GM19455 (cell line): ENCODE results near the gene SLC51B.
"Not testable (repeated sequence)": the region's sequence is repeated elsewhere in the genome, so short reads cannot be mapped to it uniquely, and the experiment has no call there.

Experiments used
- ATAC-seq: cut with Tn5 transposase; IDR thresholded peaks from one replicate; pipeline ENCODE4 v1.9.1; 2021; ENCODE audit not compliant: unreplicated experiment

SLC51B gene

GRCh38 chr15:65062726-65063125 lies 17.5 kb downstream of the SLC51B start:
- ATAC-seq, result no peak

GRCh38 chr15:65066001-65066634 lies 20.9 kb downstream of the SLC51B start:
- no peak for ATAC-seq

GRCh38 chr15:65066635-65067316 lies 21.6 kb downstream of the SLC51B start:
- ATAC-seq, result no peak

- ATAC-seq, result no peak
These were observed 22.1 kb downstream of the SLC51B start for GRCh38 chr15:65067317-65067644.

- ATAC-seq, result no peak
These were observed 22.6 kb downstream of the SLC51B start, which contains the start of gene RASL12 for GRCh38 chr15:65067645-65068402. TSS of gene RASL12 (minus strand) at chr15:65067991. CDS start at chr15:65067835, 156 bp downstream.

- ATAC-seq, result no peak
These were observed 23.2 kb downstream of the SLC51B start for GRCh38 chr15:65068403-65068788.

GRCh38 chr15:65069179-65069578 lies 24.0 kb downstream of the SLC51B start:
- ATAC-seq, result no peak

- no peak for ATAC-seq
These were observed 24.8 kb downstream of the SLC51B start for GRCh38 chr15:65069779-65070546.

GRCh38 chr15:65071381-65071811 lies 26.2 kb downstream of the SLC51B start:
- ATAC-seq, result no peak

- no peak for ATAC-seq
These were observed 26.8 kb downstream of the SLC51B start for GRCh38 chr15:65072027-65072426.

- no peak for ATAC-seq
These were observed 27.4 kb downstream of the SLC51B start for GRCh38 chr15:65072617-65073016.

GRCh38 chr15:65074946-65075345 lies 29.8 kb downstream of the SLC51B start:
- ATAC-seq, result not testable (repeated sequence)

GRCh38 chr15:65075607-65076395 lies 30.6 kb downstream of the SLC51B start:
- ATAC-seq, result not testable (repeated sequence)

- ATAC-seq, result no peak
These were observed 31.5 kb downstream of the SLC51B start, which contains the start of gene KBTBD13 for GRCh38 chr15:65076486-65077290. TSS of gene KBTBD13 (plus strand) at chr15:65076746. CDS start at chr15:65076816, 70 bp downstream.

GRCh38 chr15:65077291-65077980 lies 32.2 kb downstream of the SLC51B start:
- ATAC-seq, result no peak

GRCh38 chr15:65077981-65078352 lies 32.8 kb downstream of the SLC51B start:
- no peak for ATAC-seq

GRCh38 chr15:65079580-65079979 lies 34.4 kb downstream of the SLC51B start:
- no peak for ATAC-seq

- no peak for ATAC-seq
These were observed 36.1 kb downstream of the SLC51B start for GRCh38 chr15:65081270-65081669.

- ATAC-seq, result no peak
These were observed 36.6 kb downstream of the SLC51B start for GRCh38 chr15:65081758-65082157.
